ENCODE results near the gene FAM107B.

The FAM107B gene

GRCh38 chr10:14550471-14550981, 224.2 kb downstream of the FAM107B start:
- DNase-seq: no peak

DNA sequence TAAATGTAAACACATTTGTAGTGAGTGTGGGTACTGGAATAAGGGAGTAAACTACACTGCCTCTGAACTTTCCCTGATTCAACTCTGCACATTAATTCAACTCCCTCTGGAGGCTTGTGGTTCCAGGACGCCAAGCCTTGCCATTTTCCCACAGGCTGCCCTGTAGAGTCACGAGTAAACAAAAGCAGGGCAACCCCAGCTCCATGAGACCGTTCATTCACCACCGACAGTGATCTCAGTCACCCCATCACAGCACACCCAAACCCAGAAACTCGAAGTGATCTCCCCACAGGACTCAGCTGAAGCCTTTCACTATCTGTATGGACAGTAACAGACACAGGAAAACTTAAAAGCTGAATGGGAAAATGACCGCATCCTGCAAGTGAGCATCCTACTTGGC, 225.2 kb downstream of the FAM107B start:
- DNase-seq: no peak

GRCh38 chr10:14548970-14549369, 225.7 kb downstream of the FAM107B start:
- DNase-seq: no peak

- DNase-seq: no peak
Measured at GRCh38 chr10:14548474-14548873, 226.2 kb downstream of the FAM107B start.

DNA sequence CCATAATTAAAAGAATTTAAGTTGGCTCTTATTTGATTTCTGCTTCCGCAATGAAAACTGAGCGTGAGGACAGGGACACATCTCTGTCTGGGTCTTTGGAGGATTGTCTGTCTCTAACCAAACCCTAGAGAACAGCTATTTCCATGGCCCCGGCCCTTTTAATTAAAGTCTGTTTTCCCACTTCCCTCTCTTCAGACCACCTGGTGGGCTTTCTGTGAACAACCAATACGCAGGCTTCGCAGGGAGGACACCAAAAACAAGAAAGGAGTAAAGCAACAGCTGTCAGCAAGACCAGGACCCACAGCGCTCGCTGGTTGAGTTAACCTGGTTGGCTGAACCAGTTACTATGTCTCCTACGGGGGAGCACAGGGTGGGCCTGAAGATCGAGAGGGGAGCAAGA, 226.9 kb downstream of the FAM107B start:
- DNase-seq: no peak

DNA sequence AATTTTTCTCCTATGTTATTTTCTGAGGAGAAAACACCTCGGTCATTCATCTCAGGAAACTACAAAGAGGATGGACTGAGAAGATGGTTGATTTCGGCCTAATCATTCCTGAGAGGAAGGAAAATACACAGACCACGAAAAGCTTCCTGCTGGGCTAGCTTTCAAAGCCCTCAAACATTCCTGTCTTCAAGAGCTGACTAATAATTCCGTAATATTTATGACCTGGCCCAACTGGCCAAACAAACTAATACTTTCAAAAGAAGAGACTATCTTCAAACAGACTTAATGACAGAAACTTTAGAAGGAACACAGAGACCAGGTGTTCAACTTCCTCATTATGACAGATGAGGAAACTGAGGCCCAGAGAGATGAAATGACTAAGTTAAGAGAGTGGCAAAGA, 228.9 kb downstream of the FAM107B start:
- no peak for DNase-seq

DNA sequence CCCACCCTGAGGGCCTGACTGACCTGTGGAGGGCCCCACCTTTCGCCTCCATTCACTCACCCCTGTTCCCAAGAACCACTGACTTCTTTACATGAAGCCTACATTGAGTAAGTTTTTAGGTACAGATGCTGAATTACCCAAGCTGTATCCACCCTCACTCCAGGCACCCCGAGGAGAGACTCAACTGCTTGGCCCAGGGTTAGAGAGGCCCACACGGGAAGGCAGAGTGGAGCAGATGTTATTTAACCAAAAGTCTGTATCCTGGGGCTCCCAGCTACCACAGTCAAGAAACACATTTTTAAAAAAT, 230.8 kb downstream of the FAM107B start:
- no peak for DNase-seq

DNA sequence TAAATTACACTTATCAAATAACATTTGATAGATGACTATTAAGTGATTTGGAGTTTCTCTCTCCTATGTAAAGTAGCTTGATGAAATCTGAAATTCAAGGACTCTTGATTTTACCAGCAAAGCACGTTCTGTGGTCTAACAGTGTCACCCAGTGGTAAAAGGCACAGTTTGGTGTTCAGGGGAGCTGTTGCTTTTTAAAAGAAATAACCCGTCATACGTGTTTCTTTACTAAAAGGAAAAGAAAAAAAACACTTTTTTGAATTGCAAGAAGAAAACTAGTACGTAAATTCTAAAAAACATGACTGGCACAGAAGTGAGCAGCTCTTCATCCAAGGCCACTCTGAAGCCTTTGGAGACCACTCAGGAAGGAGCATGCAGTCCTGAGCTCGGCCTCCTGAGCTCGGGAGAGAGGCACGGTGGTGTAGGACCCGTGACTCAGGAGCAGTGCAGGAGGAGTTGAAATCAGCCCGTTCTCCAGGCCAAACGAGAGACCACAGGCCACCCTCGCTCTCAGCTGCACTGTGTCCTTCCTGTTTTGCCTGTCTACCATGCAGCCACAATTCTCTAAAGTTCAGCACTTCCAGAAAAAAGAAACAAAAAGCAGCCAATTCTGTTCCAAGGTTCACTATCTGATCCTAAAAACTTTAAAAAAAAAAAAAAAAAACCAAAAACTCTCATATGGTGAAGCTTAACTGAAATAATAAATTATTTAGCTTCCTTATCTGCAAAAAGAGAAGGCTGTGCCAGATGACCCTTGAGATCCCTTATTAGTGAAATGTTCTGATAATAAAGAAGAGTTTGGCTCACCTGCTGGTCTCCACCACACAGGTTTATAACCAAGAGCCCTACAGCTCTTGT, 231.4 kb downstream of the FAM107B start:
- peak; percentile 37 for DNase-seq

- DNase-seq: no peak
Measured at GRCh38 chr10:14541379-14541778, 233.3 kb downstream of the FAM107B start.

- DNase-seq: no peak
Measured at GRCh38 chr10:14540611-14541010, 234.1 kb downstream of the FAM107B start.

DNA sequence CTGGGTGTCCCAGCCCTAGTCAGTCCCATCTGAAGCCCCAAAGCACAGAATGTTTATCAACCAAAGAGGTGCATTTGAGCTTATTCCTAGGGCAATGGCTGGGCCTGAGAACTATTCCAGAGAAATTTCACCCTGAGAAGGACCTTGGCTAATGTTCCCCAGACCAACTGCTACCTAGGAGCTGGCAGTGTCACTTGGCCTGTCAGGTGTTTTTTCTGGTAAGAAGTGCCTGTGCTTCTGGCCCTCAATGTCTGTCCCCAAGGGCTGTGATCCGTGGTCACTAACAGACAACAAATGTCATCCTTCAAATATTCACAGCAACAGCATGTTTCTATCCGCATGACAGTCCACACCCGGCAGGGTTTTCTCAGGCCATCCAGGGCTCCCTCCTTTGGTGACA, 234.6 kb downstream of the FAM107B start:
- no peak for DNase-seq

DNA sequence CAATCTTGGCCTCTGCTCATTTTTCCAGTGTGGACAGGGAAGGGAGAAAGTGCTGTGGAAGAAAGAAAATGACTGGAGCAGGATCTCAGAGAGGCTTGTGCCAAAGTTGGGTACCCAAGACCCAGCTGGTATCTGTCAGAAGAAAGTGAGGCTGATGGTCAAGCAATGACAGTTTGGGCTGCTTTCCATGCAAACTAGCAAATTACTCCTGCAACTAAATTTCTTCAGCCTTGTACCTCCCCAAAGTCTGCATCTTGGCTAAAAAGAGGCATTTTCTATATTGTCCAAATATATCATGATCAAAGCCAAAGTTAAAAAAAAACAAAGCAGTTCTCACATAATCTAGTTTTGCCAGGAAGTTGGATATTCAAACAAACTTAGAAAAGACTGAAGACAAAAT, 235.5 kb downstream of the FAM107B start:
- no peak for DNase-seq

GRCh38 chr10:14536241-14537213, 238.2 kb downstream of the FAM107B start:
- peak; percentile 41 for DNase-seq

DNA sequence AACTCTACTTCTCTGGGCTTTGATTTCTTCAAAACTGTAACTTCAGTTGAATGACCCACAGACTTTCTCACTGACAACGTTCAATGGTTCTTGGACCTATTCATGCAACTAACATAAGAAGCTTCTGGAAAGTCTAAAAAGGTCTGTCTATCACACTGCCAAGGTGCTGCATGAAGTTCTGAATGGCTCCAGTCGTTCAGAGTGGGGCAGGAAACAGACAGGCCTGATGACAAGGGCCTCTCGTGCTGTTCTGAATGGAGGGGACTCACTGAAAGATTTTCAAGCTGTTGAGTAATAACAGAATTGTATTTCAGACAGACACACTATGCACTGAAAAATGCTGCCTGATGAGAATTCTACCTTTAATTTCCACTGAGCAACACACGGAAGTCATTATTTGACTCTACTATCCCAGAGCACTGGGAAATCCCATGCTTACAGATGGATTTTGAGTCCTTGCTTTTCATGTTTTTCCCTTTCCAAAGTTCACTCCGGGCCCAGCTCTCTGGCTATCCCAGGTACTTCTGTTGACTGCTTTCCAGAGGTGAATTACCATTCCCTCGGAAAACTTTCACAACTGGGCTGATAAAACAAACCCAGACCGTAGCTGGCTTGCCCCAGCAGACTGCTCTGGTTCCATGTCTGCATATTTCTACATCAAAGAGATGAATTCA, 239.1 kb downstream of the FAM107B start:
- DNase-seq: no peak

- no peak for DNase-seq
Measured at GRCh38 chr10:14534152-14534551, 240.5 kb downstream of the FAM107B start.

- no peak for DNase-seq
Measured at GRCh38 chr10:14533295-14533694, 241.4 kb downstream of the FAM107B start.

GRCh38 chr10:14532473-14533251, 242.0 kb downstream of the FAM107B start:
- no peak for DNase-seq

DNA sequence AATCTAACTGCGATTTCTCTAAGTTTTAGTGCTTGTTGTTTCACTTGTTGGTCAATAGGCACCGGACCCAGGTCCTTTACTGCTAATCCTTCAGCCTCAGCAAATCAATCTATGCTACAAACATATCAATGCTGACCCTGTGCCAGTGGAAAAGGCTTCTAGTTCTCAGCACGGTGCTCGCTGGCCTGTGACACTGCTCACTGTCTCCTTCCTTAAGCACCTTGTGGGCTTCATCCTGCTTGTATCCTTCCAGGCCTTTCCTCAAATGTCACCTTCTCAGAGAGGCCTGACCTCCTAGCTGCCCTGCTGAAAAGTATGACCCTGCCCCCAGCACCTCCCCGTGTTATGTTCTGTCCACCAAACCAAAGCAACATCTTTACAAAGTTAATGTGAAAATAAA, 242.7 kb downstream of the FAM107B start:
- DNase-seq: no peak

DNA sequence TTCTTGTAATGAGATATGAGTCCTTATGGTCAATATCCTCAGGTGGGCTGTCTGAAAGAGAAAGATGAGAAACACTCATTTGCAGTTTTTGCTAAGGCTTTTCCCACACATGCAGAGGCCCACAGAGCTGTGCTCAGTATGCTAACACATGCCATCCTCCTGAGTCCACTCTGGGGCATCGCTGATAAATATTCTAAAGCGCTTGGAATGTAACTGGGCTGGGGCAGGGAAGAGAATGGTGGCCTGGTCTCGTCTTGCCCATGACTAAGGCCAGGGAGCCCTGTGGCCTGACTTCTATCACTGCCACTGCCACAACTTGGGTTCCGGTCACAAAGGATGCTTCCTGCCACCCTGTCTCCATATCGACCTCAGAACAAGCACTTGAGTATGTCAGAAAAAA, 244.2 kb downstream of the FAM107B start:
- no peak for DNase-seq

DNA sequence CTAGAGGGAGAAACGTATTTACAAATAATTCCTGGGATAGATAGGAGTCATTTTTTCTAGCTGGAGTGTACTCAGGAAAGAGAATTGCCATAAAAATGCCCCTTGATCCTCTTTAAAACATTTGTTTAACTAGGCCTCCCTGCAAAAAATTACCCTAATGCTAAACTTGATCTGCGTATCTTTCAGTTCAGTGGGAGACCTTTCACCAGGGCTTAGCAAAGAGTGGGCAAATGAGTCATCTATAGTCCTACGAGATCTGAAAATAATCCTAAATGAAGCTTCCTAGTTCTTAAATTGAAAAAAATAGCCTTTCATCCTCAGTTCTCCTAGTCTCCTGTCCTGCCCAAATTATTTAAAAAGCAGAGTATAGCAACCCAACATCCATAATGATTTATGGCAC, 245.3 kb downstream of the FAM107B start:
- DNase-seq: no peak

DNA sequence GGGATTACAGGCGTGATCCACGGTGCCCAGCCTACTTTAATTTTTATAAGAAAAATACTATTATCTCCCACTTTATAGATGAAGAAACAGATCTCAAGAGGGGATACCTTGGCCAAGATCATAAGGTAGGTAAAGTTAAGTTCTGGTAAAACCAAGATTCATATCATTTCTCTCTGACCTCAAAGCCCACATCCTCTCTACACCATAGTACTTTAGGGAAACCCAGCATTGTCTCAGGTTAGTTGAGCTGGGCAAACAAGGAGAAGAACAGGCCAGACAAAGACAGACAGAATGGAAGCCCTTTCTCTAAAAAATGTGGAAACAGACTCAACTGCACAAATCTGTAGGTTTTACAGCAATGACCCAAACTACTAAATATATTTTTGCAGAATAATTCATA, 246.2 kb downstream of the FAM107B start:
- DNase-seq: no peak

DNA sequence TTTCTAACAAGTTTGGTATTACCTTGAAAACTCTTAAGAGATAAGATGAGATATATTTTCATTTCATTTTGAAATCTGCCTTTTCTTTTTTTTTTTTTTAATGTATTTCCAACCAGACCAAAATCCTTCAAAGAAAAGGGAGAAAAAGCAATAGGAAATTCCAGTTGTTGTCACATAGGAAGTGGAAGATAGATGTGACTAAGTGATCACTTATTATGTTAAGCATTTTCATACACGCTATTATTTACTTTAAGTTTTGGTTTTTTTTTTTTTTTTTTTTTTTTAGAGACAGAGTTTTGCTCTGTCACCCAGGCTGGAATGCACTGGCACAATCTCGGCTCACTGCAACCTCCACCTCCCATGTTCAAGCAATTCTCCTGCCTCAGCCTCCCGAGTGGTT, 246.8 kb downstream of the FAM107B start:
- DNase-seq: no peak

All from CD4-positive, alpha-beta T cell treated with Interferon gamma for 1 hour (primary cell).